Astrocyte of the cerebellum (primary cell): Measurements from ENCODE around the gene PTTG1.

ENCODE experiments used
- DNase-seq: peaks from one replicate; pipeline ENCODE4 v3.0.0-alpha.2; 2011; ENCODE audit warnings: low read depth
- H3K4me3 ChIP-seq: 2 replicates; pipeline ENCODE4 v1.5.1; 2011; ENCODE audit warnings: mild to moderate bottlenecking, low read depth, low read length, moderate library complexity
- CTCF ChIP-seq: IDR thresholded peaks from 2 replicates; pipeline ENCODE4 v1.5.1; 2012; ENCODE audit warnings: low read length, low read depth, moderate library complexity, mild to moderate bottlenecking; ENCODE audit errors: missing control alignments
- in situ Hi-C: cut with HindIII; loops from 2 replicates; pipeline ENCODE4 v1.10.0; 2017; ENCODE audit warnings: low sequenced_read_pairs

PTTG1 gene

GRCh38 chr5:160441311-160441781 is 19.7 kb downstream of the PTTG1 start:
- no peak overlapping the region for H3K4me3 ChIP-seq
- DNase-seq, result no peak
- no peak for TF ChIP-seq CTCF
- in situ Hi-C loops, result no loop called here

GRCh38 chr5:160442824-160443431 is 21.3 kb downstream of the PTTG1 start:
- no peak for DNase-seq
- no peak overlapping the region for H3K4me3 ChIP-seq
- TF ChIP-seq CTCF, result no peak
- in situ Hi-C loops, result no loop called here

GRCh38 chr5:160444407-160444806 is 22.8 kb downstream of the PTTG1 start:
- in situ Hi-C loops, result no loop called here
- no peak for TF ChIP-seq CTCF

GRCh38 chr5:160445132-160445531 is 23.5 kb downstream of the PTTG1 start:
- no peak overlapping the region for H3K4me3 ChIP-seq
- no peak for TF ChIP-seq CTCF
- in situ Hi-C loops, result no loop called here
- DNase-seq, result no peak

More at GRCh38 chr5:160444407-160444806, 22.8 kb downstream of the PTTG1 start:
- H3K4me3 ChIP-seq, result no peak overlapping the region
- DNase-seq, result no peak

- in situ Hi-C loops, result no loop called here
- H3K4me3 ChIP-seq, result no peak overlapping the region
- no peak for TF ChIP-seq CTCF
- DNase-seq, result no peak
Observed at GRCh38 chr5:160445751-160446150, 24.1 kb downstream of the PTTG1 start.

GRCh38 chr5:160448886-160449285 is 27.2 kb downstream of the PTTG1 start:
- in situ Hi-C loops, result no loop called here
- H3K4me3 ChIP-seq, result no peak overlapping the region
- no peak for DNase-seq
- TF ChIP-seq CTCF, result no peak
